CMK (cell line): ENCODE results near the gene SAA2.
"Not testable (repeated sequence)": the region's sequence is repeated elsewhere in the genome, so short reads cannot be mapped to it uniquely, and the experiment has no call there.

ENCODE experiments used
- DNase-seq: peaks from one replicate; pipeline ENCODE4 v3.0.0-alpha.2; 2010; ENCODE audit warnings: low read depth

SAA2 gene

GRCh38 chr11:18248561-18248960, at the start of gene SAA2:
TSS of gene SAA2 (minus strand) at chr11:18248668. CDS start at chr11:18248011, 657 bp downstream.
- DNase-seq = no peak

GRCh38 chr11:18295316-18295715, 46.8 kb upstream of the SAA2 start:
- no peak for DNase-seq

- DNase-seq = no peak
Measured at GRCh38 chr11:18294862-18295261, 46.4 kb upstream of the SAA2 start.

GRCh38 chr11:18288911-18289310, 40.4 kb upstream of the SAA2 start:
- no peak for DNase-seq

- DNase-seq = no peak
Measured at GRCh38 chr11:18285841-18286240, 37.4 kb upstream of the SAA2 start.

- DNase-seq = no peak
Measured at GRCh38 chr11:18282626-18283025, 34.2 kb upstream of the SAA2 start.

- DNase-seq = no peak
Measured at GRCh38 chr11:18280438-18281045, 32.1 kb upstream of the SAA2 start.

GRCh38 chr11:18277565-18278271, 29.2 kb upstream of the SAA2 start:
- DNase-seq = no peak

- DNase-seq = no peak
Measured at GRCh38 chr11:18271206-18271605, 22.7 kb upstream of the SAA2 start.

GRCh38 chr11:18270102-18270501, 21.6 kb upstream of the SAA2 start:
- no peak for DNase-seq

GRCh38 chr11:18269252-18269651, 20.8 kb upstream of the SAA2 start:
- DNase-seq = not testable (repeated sequence)

- DNase-seq = not testable (repeated sequence)
Measured at GRCh38 chr11:18267335-18268133, 19.1 kb upstream of the SAA2 start.

GRCh38 chr11:18265949-18266348, 17.5 kb upstream of the SAA2 start, which contains the start of gene SAA1:
TSS of gene SAA1 (plus strand) at chr11:18266264. CDS start at chr11:18266888, 624 bp downstream.
- DNase-seq = no peak

GRCh38 chr11:18264677-18265555, 16.4 kb upstream of the SAA2 start:
- no peak for DNase-seq

GRCh38 chr11:18264035-18264434, 15.6 kb upstream of the SAA2 start:
- no peak for DNase-seq

- DNase-seq = not testable (repeated sequence)
Measured at GRCh38 chr11:18262681-18263350, 14.3 kb upstream of the SAA2 start.

GRCh38 chr11:18261721-18262120, 13.3 kb upstream of the SAA2 start:
- DNase-seq = no peak

- no peak for DNase-seq
Measured at GRCh38 chr11:18259259-18259658, 10.8 kb upstream of the SAA2 start.

- DNase-seq = no peak
Measured at GRCh38 chr11:18254781-18255361, 6.4 kb upstream of the SAA2 start.

- no peak for DNase-seq
Measured at GRCh38 chr11:18253778-18254338, 5.4 kb upstream of the SAA2 start.

GRCh38 chr11:18253233-18253632, 4.8 kb upstream of the SAA2 start:
- DNase-seq = no peak
